ENCODE results near the gene SSH2. TPM values are rescaled to one million over a fixed set of nuclear protein-coding genes. Genes with fewer than 3 reads are reported as not detected.

Gene SSH2
- total RNA-seq, 4 donors from 2014 or later: 14.7 to 33.6 (median 22.2) TPM

DNA sequence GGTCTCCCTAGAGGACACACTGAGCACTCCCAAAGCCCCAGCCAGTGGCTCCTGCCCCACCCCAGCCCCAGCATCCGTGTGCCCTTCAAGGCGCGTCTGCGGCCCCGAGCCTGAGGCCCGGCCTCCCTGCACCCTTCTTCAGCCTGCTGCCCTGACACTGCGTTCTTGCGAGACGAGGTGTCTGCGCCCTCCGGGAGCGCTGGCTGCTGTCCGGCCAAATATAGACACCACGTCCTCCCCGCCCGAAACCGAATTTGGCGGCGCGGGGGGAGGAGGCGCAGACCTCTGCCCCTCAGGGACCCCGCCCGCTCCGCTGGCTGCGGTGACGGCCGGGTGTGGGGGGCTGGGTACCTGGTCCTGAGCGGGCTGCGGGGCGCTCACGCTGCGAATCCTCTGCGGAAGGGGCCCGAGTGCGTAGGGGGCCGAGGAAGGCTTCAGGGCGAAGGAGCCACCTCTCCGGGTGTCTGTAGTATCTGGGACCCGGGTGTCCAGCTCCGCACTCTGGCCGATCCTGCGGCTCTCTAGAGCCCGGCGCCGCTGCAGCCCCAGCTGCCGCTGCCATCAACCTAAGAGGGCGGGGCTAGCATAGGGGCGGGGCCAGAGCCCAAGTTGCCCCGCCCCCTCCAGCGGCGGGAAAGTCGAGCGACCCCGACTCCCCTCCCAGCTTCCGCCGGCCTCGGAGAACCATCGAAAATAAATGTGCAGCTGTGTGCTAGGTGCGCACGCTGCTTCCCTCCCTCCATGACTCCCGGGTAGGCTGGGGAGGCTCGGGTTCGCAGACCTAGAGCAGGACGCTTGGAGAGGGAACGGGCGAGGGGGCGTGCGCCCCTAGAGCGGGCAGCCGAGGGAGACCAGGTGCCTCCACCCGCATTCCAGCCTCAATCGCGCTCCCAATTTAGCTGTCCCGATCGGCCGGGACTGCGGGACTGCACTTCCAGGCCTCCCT, 307.4 kb downstream of the SSH2 start, which contains the start of gene CORO6:
Gene CORO6 (minus strand): TSS at position 576 of the 946 bp plus-strand sequence. CDS start 1,491 bp downstream, outside the sequence.
- TF ChIP-seq EP300 (IDR thresholded peaks at IDR 0.05) (no peak), POLR2A (IDR thresholded peaks at IDR 0.05) (no peak), POLR2AphosphoS5 (IDR thresholded peaks at IDR 0.05) (no peak)
- TF ChIP-seq, protein P1, sequence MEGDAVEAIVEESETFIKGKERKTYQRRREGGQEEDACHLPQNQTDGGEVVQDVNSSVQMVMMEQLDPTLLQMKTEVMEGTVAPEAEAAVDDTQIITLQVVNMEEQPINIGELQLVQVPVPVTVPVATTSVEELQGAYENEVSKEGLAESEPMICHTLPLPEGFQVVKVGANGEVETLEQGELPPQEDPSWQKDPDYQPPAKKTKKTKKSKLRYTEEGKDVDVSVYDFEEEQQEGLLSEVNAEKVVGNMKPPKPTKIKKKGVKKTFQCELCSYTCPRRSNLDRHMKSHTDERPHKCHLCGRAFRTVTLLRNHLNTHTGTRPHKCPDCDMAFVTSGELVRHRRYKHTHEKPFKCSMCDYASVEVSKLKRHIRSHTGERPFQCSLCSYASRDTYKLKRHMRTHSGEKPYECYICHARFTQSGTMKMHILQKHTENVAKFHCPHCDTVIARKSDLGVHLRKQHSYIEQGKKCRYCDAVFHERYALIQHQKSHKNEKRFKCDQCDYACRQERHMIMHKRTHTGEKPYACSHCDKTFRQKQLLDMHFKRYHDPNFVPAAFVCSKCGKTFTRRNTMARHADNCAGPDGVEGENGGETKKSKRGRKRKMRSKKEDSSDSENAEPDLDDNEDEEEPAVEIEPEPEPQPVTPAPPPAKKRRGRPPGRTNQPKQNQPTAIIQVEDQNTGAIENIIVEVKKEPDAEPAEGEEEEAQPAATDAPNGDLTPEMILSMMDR (IDR thresholded peaks at IDR 0.05): no peak
- WGBS: 6% methylated on average over 12 of the region's 77 CpGs
- DNase-seq (ENCODE audit: low spot score in 2 of 2): peak in 1 of 2 donors; percentile 70
- peak within 1 kb of the TSS; percentile 78 for H3K4me3 ChIP-seq
- H3K4me1 ChIP-seq: peaks cover 29% of the 10 kb centered on the region
- peak within 1 kb of the TSS; percentile 27 for H3K27ac ChIP-seq
- no peaks in the 10 kb centered on the region for H3K36me3 ChIP-seq
- no peaks in the 10 kb centered on the region for H3K27me3 ChIP-seq
- H3K9me3 ChIP-seq: no peaks in the 10 kb centered on the region

DNA sequence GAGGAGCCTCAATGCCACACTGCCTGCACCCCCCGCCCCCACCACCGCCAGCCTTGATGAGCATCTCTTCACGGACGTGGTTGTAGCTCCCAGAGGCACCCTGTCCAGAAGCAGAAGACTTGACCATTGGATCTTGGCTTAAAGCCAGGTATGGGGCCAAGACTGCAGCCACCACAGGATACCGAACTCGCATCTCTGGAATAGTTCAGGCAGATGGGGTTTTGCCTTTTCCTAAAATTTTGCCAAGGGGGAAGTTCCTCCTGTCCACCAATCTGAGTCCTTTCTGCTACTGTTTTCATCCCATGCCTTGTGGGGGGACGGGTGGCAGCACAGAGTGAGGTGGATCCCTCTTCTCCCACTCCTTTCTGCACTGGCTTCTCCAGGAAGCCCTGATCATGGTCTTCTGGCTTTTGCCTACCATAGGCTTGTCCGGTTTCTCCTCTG, 308.3 kb downstream of the SSH2 start:
- no peak overlapping the region for H3K27ac ChIP-seq
- TF ChIP-seq POLR2A (IDR thresholded peaks at IDR 0.05) (no peak), EP300 (IDR thresholded peaks at IDR 0.05) (no peak), POLR2AphosphoS5 (IDR thresholded peaks at IDR 0.05) (no peak)
- TF ChIP-seq, protein P1 (IDR thresholded peaks at IDR 0.05): no peak
- H3K27me3 ChIP-seq: peaks cover 2% of the 10 kb centered on the region
- peaks cover 37% of the 10 kb centered on the region for H3K4me1 ChIP-seq
- H3K9me3 ChIP-seq: no peaks in the 10 kb centered on the region
- no peak for DNase-seq (ENCODE audit: low spot score in 2 of 2)
- 72% methylated on average over 3 of the region's 8 CpGs for WGBS
- peak overlapping the region; percentile 78 for H3K4me3 ChIP-seq
- H3K36me3 ChIP-seq: no peaks in the 10 kb centered on the region

DNA sequence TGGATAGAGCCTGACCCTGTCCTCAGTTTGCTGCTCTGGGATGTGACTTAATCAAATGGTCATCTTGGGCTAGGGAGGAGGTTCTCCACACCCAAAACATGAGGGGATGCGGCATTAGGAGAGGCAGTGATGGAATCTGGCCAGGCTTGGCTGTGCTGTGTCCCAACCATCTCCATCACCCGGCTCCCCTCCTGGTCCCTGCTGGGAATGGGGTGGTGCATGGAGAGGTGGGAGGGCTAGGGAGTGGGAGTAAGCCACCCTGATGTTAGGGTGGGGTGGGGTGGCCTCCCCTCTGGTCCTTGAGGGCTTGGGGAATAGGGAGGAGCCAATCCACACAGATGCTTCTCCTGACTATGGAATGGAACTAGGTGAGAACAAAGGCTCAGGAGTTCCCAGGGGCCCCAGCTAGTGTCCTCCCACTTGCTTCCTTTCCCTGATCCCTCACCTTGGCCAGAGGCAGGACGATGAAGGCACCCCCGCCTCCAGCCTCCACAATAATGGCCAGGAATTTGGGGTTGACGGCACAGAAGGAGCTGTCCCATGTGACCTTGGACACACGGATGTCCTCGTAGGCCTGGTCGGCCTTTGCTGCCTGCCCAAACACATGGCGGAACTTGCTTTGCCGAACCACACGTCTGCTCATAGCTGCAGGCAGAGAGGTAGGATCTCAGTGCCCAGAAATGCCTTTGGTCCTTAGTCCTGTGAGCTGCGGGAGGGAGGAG, 309.1 kb downstream of the SSH2 start:
- Histone ChIP-seq H3K4me1 (peaks cover 46% of the 10 kb centered on the region), H3K27ac (no peak overlapping the region), H3K4me3 (no peak overlapping the region), H3K36me3 (no peaks in the 10 kb centered on the region), H3K9me3 (no peaks in the 10 kb centered on the region), H3K27me3 (peaks cover 6% of the 10 kb centered on the region)
- no peak for DNase-seq (ENCODE audit: low spot score in 2 of 2)
- TF ChIP-seq, protein P1 (IDR thresholded peaks at IDR 0.05): no peak
- TF ChIP-seq EP300 (IDR thresholded peaks at IDR 0.05): no peak
- no peak for TF ChIP-seq POLR2AphosphoS5 (IDR thresholded peaks at IDR 0.05)
- no peak for TF ChIP-seq POLR2A (IDR thresholded peaks at IDR 0.05)
- WGBS: 96% methylated on average over 12 of the region's 12 CpGs

DNA sequence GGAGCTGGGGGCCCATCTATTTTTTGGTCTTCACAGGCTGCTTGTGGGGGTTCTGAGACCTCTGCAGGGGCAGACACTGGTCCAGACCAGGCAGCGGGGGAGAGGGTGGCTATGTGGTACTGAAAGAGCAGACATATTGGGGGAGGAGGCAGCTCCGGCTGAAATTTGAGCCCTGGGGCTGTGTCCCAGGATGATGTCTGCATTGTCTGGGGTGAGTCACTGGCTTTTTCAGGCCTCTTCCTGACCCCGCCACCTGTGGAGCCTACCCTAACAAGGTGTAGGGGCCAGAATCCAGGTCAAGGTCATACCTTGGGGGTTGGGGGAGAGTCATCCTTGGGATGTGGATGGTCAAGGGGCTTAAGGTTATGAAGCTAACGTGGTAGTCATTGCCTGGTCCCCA, 309.8 kb downstream of the SSH2 start:
- no peak for TF ChIP-seq POLR2A (IDR thresholded peaks at IDR 0.05)
- DNase-seq (ENCODE audit: low spot score in 2 of 2): no peak
- H3K4me3 ChIP-seq: no peak overlapping the region
- WGBS: 96% methylated on average over 4 of the region's 4 CpGs
- H3K9me3 ChIP-seq: no peaks in the 10 kb centered on the region
- H3K36me3 ChIP-seq: no peaks in the 10 kb centered on the region
- no peak overlapping the region for H3K27ac ChIP-seq
- H3K27me3 ChIP-seq: peaks cover 6% of the 10 kb centered on the region
- H3K4me1 ChIP-seq: peaks cover 53% of the 10 kb centered on the region

DNA sequence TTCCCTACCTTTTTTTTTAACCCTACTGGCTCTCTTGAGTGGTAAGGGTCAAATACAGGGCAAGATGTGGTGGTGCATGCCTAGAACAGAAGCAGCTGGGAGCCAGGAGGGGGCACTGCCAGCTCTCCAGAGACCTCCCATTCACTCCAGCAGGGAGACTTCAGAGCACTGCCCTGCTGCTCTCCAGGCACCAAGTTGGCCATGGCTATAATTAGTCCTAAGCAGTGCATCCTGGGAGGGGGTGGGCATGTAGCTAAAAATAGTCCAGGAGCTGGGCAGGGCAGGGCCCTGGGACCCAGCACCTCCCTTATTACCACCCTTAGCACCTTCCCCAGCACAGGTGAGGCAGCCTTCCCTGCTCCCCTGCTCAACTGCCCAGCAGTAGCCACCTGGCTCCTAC, 310.8 kb downstream of the SSH2 start:
- no peak for DNase-seq (ENCODE audit: low spot score in 2 of 2)
- no peak for TF ChIP-seq POLR2AphosphoS5 (IDR thresholded peaks at IDR 0.05)
- no peak for TF ChIP-seq POLR2A (IDR thresholded peaks at IDR 0.05)
- no peak for TF ChIP-seq EP300 (IDR thresholded peaks at IDR 0.05)
- TF ChIP-seq, protein P1 (IDR thresholded peaks at IDR 0.05): no peak
- H3K4me3 ChIP-seq: no peak overlapping the region
- no peak overlapping the region for H3K27ac ChIP-seq
- peaks cover 60% of the 10 kb centered on the region for H3K4me1 ChIP-seq
- H3K27me3 ChIP-seq: peaks cover 6% of the 10 kb centered on the region
- H3K9me3 ChIP-seq: no peaks in the 10 kb centered on the region
- no peaks in the 10 kb centered on the region for H3K36me3 ChIP-seq
